ENCODE data around the gene SAMD7.
A peak's percentile ranks its signal among the peaks of the same experiment; 100 is the strongest.

The SAMD7 gene

DNA sequence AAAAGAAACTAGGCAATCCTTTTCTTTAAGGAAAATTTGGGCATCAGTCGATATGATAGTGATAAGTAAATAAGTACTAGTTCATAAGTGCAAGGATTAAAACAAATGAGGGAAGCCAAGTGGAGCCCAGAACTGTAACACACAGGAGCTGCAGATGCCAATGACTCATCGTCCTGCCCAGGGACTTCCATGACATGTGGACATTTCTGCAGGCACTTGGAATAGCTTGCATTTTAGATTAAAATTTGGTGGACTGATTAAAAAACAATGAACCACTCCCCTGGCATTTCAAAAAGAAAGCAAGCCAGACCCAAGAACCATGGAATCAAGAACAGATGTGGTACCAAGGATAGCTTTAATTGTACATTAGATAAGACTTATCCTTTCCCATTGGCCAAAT, 2.9 kb downstream of the SAMD7 start:
- DNase-seq = peak; percentile 60

DNA sequence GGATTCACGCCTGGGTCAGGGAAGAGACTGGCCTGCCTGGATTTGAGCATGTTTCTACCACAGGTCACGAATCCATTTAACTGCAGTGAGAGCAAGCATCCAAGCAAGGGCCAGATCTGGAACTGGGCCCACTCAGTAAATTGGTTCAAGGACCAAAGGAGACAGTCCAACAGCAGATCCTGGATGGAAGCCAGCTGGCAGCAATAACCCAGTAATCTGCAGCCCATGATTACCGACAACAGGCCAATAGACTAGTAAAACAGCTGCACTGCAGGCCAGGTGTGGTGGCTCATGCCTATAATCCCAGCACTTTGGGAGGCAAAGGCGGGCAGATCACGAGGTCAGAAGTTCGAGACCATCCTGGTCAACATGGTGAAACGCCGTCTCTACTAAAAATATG, 11.8 kb downstream of the SAMD7 start:
- DNase-seq = peak; percentile 11

DNA sequence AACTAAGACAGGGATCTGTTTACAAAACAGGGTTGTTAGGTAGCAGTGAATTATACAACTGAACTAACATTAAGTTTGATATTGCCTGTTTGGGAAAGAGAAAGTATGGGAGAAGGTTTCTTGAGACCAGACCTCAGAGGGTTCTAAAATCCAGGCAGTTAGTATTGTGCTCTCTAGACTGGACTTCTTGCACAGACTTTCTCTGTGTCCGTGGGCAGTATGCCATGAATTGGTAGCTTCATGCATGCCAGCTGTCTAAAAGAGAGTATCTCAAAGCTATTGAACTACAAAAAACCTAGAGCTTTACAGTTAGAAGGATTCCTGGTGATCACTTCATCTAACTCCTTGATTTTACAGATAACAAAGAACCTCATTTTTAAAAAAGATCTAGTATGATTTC, 12.5 kb downstream of the SAMD7 start:
- DNase-seq = no peak

DNA sequence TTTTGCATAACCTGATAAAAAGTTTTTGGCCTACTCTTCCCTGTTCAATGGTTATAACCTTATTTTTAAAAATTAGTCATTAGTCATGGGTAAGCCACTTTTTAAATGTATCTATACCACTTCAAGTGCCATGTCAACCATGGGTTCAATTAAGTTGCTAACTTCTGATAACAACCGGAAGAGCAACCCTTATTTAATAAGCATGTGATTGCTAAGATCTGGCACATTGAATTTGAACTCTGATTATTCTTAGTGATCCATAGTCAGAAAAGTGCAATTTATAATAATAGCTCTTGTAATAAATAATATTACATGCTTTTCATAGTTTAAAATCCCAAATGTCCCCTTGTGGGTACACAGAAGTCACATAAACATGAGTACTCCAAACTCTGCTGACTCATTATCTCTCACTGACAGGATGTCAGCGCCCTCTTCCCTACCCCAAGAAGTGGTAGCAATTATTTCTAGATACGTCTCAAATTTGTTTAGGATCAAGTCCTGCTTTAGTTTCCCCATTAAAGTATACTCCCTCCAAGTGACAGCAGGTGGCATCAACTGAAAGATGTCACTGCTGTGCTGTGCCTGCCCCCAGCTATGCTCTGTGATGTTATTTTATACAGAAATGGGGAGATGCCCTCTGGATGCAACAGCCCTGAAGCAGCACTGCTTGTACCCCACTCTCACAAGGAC, 18.6 kb downstream of the SAMD7 start:
- DNase-seq = peak; percentile 61

DNA sequence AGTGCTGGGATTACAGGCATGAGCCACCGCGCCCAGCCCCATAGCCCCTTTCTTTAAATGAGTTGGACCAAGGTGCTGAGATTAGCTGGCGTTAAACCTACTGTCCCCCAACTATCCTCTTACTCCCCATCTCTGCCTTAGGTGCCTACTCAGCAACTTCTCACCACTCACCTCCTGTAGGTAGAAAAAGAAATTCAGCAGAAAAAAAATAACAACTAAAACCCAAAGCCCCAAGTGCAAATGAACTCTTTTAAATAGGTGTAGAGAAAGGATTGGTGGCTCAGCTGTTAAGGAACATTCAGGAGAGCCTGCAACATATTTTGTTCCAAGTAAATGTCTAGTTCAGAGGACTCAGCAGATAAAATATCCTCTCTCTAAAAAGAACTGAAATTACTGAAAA, 19.5 kb downstream of the SAMD7 start:
- DNase-seq = no peak

DNA sequence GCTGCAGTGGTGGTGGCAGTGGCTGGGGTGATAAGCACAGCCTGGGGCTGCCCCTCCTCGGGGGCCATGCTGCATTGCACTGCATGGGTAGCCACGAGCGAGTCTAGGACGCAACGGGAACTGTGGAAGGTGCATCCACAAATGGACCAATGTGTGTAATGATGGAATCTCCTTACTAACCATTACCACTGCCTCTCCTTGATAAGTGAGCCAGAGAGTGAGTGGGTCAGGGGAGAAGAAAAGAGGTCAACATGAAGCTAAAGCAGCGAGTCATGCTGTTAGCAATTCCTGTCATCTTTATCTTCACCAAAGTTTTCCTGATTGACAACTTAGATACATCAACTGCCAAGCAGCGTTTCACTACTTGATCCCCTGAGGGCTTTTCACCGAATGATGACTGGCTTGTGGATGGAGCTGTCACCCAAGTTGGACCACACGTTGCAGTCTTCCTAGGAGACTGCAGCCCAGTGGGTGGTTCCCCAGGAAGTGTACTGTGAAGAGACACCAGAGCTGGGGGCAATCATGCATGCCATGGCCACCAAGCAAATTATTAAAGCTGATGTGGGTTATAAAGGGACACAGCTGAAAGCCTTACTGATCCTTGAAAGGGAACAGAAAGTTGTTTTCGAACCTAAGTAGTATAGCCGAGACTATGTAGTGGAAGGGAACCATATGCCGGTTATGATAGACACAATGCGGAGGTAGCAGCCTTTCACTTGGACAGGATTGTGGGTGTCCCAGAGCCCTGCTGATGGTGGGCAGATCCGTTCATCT, 20.6 kb downstream of the SAMD7 start:
- DNase-seq = no peak

DNA sequence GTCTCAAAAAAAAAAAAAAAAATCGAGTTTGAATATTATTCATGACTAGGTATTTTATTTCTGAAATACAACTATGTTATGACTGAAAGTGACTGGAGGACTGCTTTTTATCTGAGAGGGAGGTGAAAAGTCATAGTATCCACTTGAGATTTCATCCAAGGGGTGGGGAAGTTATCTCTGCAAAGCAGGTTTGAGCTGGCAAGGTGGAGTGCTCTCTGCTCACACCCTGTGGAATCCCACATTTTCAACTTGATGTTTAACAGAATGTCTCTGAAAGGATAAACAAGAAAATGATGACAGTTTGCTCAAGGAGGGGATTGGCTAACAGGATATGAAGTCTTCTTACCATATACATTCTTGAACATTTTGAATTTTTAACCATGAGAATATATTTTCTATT, 27.9 kb downstream of the SAMD7 start:
- peak; percentile 22 for DNase-seq

DNA sequence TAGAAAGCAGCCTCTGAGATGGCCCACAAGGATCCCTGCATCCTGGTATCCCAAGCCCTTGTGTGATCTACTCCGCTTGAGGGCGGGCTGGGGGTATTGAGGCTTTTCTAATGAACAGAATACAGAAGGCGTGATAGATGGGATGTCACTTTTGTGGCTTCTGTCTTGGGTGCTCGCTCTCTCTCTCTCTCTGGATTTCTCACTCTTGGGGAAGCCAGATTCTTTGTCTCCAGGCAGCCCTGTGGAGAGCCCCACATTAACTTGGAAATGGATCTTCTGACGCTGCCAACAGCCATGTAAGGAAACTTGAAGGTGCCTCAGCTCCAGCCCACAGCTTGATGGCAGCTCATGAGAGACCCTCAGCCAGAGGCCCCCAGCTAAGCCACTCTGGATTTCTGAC, 28.4 kb downstream of the SAMD7 start:
- no peak for DNase-seq

DNA sequence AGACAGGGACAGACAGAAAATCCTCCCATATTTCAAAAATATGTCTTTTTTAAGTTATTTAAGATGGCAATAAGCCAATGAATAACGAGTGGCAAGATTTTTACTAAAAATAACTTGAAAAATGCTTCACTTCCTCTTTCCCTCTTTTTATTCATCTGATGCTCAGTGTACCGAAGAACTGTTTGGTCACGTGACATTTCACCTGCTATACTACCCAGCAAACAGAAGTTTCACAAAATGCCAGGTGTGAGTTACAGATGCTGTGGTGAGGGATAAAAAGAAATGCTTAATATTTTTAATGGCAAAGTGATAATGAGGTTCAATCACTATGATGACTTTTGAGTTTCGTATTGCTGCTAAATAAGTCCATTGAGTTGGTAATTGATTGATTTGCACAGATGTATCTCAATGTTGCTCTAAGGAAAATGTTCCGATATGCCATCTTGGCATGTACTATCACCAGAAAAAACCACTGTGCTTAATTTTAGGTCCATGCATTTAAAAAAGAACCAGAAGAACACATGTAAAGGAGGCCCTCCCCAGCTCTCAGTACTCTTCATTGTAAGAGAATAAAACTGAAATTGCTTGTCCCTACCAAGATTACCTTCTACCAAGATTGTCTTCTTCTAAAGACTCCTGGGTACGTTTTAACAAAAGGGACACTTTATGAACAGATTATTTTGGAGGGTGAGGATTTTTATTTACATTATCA, 29.3 kb downstream of the SAMD7 start:
- peak; percentile 59 for DNase-seq

DNA sequence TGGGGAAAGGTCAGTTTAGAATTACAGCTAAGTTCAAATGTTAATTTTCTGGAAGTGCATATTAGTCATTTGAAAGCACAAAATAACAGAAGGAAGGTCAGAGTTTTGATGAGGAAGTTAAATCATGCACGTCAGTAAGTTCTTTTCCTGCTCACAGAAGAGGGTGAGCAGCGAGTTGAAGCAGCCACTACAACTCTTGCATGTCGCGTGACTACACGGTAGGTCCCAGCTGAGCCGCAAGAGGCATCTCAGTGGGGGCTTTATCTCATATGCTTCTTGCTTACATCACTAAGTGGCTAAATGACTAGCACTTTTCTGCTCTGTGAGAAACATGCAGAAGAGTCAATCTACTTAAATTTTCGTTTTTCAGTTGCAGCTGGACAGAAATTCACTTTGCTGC, 33.9 kb downstream of the SAMD7 start:
- peak; percentile 37 for DNase-seq

DNA sequence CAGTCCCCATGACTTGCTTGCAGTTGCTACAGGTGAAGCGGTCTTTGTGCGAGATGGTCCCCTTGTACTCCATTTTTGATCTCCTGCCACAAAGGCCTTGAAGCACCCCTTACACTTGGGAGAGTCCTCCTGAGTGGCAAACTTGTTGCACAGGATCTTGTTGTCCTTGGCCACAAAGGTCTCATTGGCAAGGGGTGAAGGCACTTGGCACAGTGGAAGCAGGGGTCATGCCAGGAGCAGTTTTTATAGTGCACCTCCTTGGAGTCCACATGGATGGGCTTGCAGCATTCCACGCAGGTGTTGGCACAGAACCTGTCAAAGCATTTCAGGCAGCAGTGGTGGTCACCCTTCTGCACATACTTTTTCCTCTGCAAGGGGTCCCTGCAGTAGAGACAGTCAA, 35.0 kb downstream of the SAMD7 start:
- DNase-seq = no peak

DNA sequence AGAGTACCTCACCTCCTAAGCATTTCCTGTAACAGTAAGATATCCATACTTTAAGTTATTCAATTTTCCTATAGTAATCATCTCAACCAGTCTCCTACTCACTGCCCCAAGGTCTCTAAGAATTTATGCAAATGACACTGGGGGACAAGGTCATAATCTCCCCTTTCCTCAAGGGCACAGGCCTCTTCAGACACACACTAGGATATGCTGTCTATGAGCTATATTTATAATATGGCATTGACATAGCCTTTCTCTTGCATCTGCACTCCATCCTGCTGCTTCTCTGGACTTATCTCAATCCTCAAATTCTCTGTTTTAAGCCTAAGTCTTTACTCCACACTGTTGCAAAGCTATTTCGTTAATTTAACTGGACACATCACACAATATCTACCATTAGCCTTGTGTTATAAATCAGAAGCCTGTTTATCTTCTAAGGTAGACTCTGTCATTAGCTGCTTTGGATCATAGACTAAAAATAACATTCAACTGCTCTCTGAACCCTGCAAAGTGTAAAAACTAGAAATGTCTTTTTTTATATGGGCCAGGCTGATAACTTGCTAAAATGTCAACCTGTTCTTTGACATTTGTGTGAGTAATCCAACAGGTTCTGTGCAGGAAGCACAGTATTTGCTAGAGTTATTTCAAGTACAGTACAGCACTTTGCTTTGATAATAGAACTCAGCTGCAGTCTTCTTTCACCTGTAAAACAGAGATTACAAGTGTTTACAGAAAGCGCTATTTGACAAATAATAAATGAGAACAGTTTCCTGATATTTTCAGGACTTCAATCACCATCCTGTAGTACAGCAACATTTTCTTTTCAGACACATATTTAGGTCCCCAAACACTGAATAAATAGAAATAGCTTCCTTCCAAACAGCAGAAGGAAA, 37.4 kb downstream of the SAMD7 start:
- DNase-seq = peak; percentile 88

DNA sequence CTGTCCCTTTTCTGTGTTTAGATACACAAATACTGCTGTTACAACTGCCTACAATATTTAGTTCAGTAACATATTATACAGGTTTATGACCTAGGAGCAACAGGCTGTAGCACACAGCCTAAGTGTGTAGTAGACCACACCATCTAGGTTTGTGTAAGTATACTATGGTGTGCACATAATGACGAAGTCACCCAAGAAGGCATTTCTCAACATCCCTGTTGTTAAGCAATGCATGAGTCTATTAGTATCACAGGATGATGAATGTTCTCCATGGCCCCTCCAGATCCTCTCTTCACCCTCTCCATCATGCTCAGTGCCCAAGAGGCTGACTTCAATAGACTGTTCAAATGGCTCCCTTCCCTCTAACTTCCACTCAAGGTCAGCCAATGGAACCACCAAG, 40.7 kb downstream of the SAMD7 start:
- no peak for DNase-seq

DNA sequence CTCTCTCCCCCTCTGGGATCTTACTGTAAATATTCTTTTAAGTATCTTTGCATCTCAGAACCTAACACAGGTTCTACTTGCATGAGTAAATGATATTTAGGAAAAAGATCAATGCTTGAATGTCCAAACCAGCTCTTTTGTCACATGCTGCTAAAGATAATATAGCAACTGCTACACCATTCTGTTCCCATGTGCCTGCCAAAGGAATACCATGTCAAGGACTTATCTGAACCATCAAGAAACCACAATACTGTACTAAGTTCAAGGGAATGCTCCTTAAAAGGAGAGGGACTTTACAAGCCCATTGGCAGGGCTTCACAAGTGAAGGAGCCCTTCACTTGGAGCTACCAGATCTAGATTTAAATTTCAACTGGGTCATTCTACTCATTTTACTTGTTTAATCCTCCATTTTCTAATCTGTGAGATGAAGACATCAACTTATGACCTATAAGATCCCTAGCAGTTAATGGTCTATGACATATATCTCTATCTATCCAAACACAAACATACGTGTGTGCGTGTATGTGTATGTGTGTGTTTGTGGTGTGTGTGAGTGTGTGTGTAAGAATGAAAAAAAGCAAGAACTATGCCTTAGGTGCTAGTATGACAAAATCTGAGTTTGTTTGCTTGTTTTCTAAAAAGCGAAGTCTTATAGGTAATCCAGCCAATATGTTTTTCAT, 42.2 kb downstream of the SAMD7 start:
- DNase-seq = no peak

DNA sequence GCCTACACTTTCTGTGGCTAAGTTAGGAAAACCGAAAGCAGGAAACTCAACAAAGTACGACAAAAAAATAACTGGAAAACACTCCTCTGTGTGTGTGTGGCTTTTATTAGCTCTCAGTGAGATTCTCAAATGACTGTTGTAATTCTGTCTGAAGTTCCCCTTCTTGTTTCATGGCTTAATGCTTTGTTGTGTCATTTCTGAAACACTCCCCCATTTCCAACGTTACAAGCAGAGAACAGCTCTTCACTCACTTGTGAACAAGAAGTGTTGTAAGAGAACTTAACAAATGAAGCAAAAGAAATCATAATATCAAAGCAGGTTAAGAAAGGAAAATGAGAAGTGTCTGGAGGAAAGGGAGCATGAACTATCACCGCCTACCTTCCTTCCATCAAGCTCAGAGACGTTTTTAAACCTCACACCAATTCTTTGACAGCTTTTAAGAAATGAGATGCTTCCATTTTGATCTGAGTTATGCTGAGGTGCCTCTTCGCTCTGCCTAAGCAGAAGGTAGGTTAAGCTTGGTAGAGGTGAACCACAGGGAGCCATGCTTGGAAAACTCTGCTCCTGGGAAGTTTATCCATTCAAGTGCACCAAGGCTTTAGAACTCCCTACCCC, 42.9 kb downstream of the SAMD7 start:
- no peak for DNase-seq

DNA sequence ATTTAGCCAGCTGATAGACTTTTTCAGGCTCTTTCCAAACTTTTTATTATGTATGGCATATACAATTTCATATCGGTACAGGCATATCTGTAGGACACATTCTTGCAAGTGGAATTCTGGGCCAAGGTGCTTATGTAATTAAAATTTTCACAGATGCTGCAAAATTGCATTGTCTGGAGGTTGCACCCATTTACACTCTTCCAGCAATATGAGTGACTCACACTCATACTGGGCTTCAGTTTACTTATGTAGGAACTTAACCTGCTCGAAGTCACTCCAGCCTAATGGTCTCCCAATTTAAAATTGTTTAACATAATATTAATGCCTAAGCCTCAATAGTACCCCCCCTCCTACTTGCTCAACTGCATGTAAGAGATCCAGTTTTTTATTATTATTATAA, 44.0 kb downstream of the SAMD7 start:
- no peak for DNase-seq

DNA sequence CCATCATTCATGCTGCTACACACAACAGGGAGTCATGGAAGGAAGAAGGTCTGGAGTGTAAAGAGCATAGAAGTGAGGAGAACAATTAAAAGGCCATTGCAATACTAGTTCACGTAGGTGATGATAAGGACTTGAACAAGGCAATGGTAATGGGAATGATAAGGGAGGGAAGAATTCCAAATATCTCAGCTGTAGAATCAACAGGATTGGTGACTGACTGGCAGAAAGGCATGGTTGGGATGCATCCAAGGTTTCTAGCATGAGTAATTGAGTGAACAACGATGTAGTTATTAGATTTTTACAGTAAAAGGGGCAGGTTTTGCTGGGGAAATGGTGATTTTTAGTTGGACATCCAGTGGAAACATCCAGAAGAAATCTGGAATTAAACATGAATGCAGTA, 52.8 kb downstream of the SAMD7 start:
- no peak for DNase-seq

DNA sequence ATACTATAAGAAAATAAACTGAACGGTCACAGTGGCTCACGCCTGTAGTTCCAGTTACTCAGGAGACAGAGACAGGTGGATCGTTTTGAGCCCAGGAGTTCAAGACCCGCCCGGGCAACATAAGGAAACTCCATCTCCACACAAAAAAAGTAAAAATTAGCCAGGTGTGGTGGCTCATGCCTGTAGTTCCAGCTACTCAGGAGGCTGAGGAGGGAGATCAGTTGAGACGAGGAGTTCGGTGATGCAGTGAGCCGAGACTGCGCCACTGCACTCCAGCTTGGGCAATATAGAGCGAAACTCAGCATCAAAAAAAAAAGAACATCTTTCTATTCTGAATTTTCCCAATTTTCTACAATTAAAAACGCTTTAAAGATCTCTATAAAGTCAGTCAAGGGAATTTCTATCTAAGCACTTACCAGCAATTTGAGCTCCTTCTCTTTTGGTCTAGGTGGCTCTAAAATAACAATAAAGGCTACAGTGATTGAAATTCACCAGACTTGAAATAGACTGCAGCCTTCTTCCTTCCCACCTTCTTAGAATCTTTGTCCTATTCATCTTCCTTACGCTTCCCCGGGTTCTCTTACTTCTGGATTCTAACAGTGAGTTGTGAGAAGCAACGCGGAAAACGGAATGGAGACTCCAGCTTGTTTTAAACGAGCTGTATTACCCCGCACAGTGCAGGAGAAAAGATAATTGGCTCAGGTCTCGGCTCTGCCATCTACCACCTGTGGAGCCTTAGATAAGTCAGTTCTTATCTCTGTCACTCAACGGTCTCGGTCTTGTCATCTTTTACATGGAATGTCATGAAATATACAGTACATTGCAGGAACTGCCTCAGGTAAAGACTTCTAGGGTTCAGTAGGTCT, 54.4 kb downstream of the SAMD7 start:
- peak; percentile 65 for DNase-seq

DNA sequence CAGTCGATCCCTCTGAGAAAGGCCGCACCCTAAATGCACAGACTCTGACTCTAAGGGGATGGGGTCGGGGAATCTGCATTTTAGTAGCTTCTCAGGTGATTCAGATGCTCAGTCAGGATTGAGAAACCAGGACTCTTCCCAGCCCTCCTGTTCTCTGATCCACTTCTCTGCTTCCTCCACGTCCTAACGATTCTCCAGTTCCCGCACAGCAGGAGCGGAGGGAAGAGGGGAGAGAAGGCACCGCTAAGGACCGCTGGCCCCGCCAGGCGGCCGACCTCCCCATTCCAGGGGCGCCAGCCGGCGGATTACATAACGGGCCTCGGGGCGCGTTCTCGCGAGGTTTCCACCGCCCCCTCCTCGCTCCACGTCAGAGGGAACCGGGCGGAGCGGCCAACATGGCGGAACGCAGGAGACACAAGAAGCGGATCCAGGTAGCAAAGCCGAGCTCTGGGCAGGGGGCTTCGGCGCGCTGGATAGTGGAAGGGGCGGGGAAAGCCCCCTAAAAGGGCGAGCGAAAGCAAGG, 55.1 kb downstream of the SAMD7 start, which contains the start of gene SEC62:
Gene SEC62, plus strand, starts transcription at position 380 of the 523 bp plus-strand sequence. Its CDS starts 16 bp downstream, at position 396.
- peak; percentile 95 for DNase-seq
